ENCODE results near the gene FBXL16.
A peak's percentile ranks its signal among the peaks of the same experiment; 100 is the strongest.

Gene FBXL16

GRCh38 chr16:711548-712320, 6.1 kb upstream of the FBXL16 start:
- H3K27ac ChIP-seq, result peak overlapping the region; percentile 95
- peak; percentile 92 for TF ChIP-seq CTCF (conservative IDR thresholded peaks at IDR 0.05; ENCODE audit: low read depth)
- peak; percentile 70 for DNase-seq (ENCODE audit: low spot score)
- ChIA-PET CTCF (interaction anchor here (0.6 to 1.8 kb wide), 9 partner anchors 9 to 637 kb away, joined by 3 to 11 read pairs (median 3); partner anchors contain the start of genes ANTKMT, CIAO3 and RPUSD1), POLR2A (ENCODE audit: low non-redundant PET) (interaction anchor here (0.6 to 0.7 kb wide), 2 partner anchors 23 to 74 kb away, joined by 3 read pairs; no protein-coding TSS in a partner anchor)

DNA sequence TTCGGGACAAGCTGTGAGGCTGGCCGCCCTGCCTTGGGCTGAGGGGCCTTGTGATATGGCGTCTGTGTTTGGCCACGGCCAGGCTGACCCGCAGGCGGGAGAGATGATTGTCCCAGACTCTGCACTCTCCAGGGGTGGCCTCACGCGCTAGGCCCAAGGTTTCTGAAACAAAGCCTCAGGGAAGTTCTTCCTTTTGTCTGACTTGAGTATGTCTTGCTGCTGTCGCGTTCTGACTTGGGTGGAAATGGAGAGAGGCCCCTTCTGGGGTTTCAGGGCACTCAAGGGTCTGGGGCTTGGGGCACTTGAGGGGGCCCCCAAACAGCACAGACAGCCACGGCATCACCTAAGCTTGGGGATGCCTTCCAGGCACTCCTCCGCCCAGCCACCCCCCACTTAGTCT, 5.5 kb upstream of the FBXL16 start:
- TF ChIP-seq CTCF (conservative IDR thresholded peaks at IDR 0.05; ENCODE audit: low read depth), result no peak
- POLR2A ChIA-PET (ENCODE audit: low non-redundant PET), result interaction anchor here (0.6 to 0.9 kb wide), 2 partner anchors 22 to 77 kb away, joined by 3 read pairs; partner anchors contain the start of genes CHTF18 and RPUSD1
- CTCF ChIA-PET, result interaction anchor here (0.5 to 0.9 kb wide), 3 partner anchors 22 to 92 kb away, joined by 3 to 4 read pairs (median 3); partner anchors contain the start of gene RPUSD1
- peak overlapping the region; percentile 95 for H3K27ac ChIP-seq
- no peak for DNase-seq (ENCODE audit: low spot score)

DNA sequence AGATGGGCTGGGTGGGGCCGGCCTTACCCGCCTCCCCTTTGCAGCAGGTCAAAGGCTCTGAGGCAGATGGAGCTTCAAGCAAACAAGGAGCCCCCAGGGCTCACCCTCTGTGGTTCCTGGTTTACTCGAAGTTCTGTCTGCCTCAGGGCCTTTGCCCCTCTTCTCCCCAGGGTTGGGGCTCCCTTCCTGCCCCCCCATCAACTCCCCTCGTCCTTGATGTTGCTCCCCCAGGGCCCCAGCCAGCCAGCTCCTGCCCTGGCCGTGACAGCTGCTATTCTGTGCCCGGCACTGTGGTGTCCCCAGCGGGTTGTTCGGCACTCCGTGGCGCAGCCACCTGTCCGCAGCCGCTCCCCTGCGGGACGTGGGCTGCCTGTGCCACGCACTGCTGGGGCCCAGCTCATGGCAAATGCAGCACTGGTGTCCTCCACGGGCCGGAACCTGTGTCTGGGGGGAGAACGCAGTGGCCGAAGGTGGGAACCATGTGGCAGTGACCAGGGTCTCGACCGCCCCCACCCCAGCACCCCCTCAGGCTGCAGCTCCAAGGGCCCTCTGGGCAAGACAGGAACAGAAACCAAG, 5.0 kb upstream of the FBXL16 start:
- peak overlapping the region; percentile 95 for H3K27ac ChIP-seq
- CTCF ChIA-PET, result interaction anchor here (0.5 to 0.9 kb wide), 3 partner anchors 23 to 93 kb away, joined by 3 to 4 read pairs (median 3); partner anchors contain the start of gene RPUSD1
- POLR2A ChIA-PET (ENCODE audit: low non-redundant PET), result interaction anchor here (0.6 to 0.9 kb wide), 2 partner anchors 22 to 78 kb away, joined by 3 read pairs; partner anchors contain the start of genes CHTF18 and RPUSD1
- no peak for DNase-seq (ENCODE audit: low spot score)
- no peak for TF ChIP-seq CTCF (conservative IDR thresholded peaks at IDR 0.05; ENCODE audit: low read depth)

DNA sequence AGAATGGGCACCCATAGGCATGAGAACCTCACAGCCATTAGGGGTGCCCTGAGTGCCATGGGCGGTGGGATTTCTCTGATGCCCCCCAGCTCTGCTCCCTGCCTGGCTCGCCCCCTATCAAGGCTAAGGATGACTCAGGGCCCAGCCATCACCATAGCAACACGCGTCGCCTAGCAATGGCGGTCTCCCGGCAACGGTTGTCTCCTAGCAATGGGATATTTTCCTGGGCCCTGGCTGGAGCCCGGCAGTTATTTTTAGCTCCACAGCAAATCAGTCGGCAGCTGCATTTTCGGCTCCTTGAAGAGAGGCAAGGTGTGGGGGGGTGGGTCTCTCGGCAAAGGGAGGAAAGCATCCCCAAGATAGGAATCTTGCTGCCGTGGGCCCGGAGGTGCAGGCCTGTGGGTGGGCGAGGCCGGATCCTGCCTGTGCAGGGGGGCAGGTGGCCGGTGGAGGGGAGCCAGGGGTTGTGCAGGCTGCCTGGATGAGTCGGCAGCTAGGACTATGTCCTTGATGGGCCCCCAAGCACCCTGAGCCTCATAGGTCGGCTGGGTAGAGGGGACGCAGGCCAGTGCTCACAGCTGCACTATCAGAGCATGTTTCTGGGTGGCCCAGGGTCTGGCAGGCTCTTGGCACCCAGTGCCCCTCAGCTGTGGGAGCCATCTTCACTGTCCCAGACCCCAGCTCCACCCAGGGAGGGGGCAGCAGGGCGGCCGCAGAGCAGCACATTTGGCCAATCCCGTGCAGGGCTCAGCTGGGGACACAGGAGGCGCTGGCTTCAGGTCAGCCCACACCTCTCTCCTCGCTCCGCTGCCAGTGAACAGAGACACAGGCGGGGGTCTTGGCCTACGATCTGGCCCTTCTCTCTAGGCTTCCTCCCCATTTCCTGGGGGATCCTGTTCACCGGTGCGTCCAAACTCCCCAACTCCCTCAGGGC, 4.2 kb upstream of the FBXL16 start:
- POLR2A ChIA-PET (ENCODE audit: low non-redundant PET), result interaction anchor here (0.6 to 0.9 kb wide), 2 partner anchors 78 to 1087 kb away, joined by 3 read pairs; partner anchors contain the start of genes CHTF18 and RPUSD1
- H3K27ac ChIP-seq, result peak overlapping the region; percentile 95

GRCh38 chr16:708959-709358, 3.4 kb upstream of the FBXL16 start:
- H3K27ac ChIP-seq, result peak overlapping the region; percentile 95
- CTCF ChIA-PET, result interaction anchor here (0.6 kb wide), 1 partner anchor 394 kb away, joined by 3 read pairs; no protein-coding TSS in a partner anchor
- POLR2A ChIA-PET (ENCODE audit: low non-redundant PET), result interaction anchor here (0.6 kb wide), 1 partner anchor 1088 kb away, joined by 3 read pairs; no protein-coding TSS in a partner anchor
- no peak for TF ChIP-seq CTCF (conservative IDR thresholded peaks at IDR 0.05; ENCODE audit: low read depth)
- no peak for DNase-seq (ENCODE audit: low spot score)

More for the DNA sequence above, 4.2 kb upstream of the FBXL16 start:
- DNase-seq (ENCODE audit: low spot score), result peak; percentile 70
- TF ChIP-seq CTCF (conservative IDR thresholded peaks at IDR 0.05; ENCODE audit: low read depth), result no peak
- CTCF ChIA-PET, result interaction anchor here (0.6 kb wide), 1 partner anchor 393 kb away, joined by 3 read pairs; no protein-coding TSS in a partner anchor
